ENCODE measurements around the gene UNK. TPM values are rescaled to one million over a fixed set of nuclear protein-coding genes. Genes with fewer than 3 reads are reported as not detected.

The UNK gene
- total and polyA plus RNA-seq, 2 of the 13 experiments (the other 11 are each of a cell fraction or from before 2014, with no cell fraction given) = 31.6 to 33.0 TPM

DNA sequence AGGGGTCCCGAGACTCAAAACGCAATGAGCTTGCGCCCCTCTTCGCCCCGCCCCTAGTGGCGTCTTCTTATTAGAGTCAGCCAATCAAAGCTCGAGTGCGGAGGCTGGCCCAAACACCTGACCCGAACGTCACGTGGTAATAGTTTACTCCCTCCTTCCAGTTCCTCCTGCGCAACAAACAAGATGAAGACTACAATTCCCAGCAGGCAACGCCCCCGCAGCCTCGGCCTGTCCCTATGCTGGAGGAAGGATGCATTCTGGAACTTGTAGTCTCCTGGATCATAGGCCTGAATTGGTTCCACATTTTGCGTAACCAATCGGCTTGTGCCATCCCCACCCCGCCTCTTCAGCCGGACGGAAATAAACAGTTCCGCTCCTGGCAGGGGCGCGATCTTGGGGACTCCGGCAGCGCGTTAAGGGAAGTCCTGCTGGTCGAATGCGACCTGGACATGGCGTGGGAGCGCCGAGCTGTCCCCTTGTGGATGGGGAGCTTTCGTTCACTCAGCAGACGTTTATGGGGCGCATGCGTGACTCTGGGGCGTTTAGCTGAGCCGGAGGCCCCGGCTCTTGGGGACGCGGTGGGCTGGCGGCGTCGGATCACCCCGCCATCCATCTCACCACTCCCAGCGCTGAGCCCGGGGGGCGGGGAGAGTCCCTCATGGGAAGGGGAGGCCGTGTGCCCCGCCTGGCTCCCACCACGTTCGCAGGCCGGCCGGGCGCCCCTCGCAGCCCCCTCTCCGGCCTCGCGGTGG is 70.9 kb downstream of the UNK start, which contains the start of gene WBP2 (continued):
- no peak for TF ChIP-seq ZMAT5 (CRISPR knock-in tag; IDR thresholded peaks at IDR 0.05; ENCODE audit: borderline replicate concordance, low read depth)
- TF ChIP-seq FIP1L1 (IDR thresholded peaks at IDR 0.05; ENCODE audit: borderline replicate concordance, insufficient read depth, low read depth, low read length) = no peak
- no peak for TF ChIP-seq ZNF7 (CRISPR knock-in tag; IDR thresholded peaks at IDR 0.05)
- 0 out of 2 replicates have a peak, but pooled peaks have one; percentile 41 for TF ChIP-seq U2AF2 (IDR thresholded peaks at IDR 0.05; ENCODE audit: low read depth, low read length)
- no peak for TF ChIP-seq ATRX (CRISPR knock-in tag; IDR thresholded peaks at IDR 0.05; ENCODE audit: borderline replicate concordance)
- 0 out of 2 replicates have a peak, but pooled peaks have one; percentile 67 for TF ChIP-seq ZNF589 (CRISPR knock-in tag; conservative IDR thresholded peaks at IDR 0.05)
- TF ChIP-seq, protein P1, sequence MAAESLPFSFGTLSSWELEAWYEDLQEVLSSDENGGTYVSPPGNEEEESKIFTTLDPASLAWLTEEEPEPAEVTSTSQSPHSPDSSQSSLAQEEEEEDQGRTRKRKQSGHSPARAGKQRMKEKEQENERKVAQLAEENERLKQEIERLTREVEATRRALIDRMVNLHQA (CRISPR knock-in tag; IDR thresholded peaks at IDR 0.05) = no peak
- TF ChIP-seq, protein P2, sequence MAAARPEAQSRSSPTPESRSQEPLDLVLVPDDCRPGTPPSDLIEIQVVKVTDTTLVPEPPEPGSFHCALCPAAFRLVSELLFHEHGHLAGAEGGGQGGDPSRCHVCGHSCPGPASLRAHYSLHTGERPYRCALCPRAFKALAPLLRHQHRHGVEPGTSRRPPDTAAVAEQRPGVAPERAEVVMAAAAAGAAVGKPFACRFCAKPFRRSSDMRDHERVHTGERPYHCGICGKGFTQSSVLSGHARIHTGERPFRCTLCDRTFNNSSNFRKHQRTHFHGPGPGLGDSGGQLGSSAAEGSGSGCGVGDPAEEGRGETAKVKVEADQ (CRISPR knock-in tag; IDR thresholded peaks at IDR 0.05; ENCODE audit: borderline replicate concordance) = no peak; the same call in 1 of the 2 replicates
- TF ChIP-seq AHDC1 (CRISPR knock-in tag; IDR thresholded peaks at IDR 0.05; ENCODE audit: borderline replicate concordance) = peak; percentile 63; the same call in 1 of the 2 replicates
- 0 out of 2 replicates have a peak, but pooled peaks have one; percentile 78 for TF ChIP-seq WIZ (CRISPR knock-in tag; IDR thresholded peaks at IDR 0.05)
- no peak for TF ChIP-seq SRSF4 (IDR thresholded peaks at IDR 0.05; ENCODE audit: low read depth, low read length, poor library complexity, severe bottlenecking)
- TF ChIP-seq ZNF343 (CRISPR knock-in tag; IDR thresholded peaks at IDR 0.05) = 0 out of 2 replicates have a peak, but pooled peaks have one; percentile 27
- peak; percentile 60 for TF ChIP-seq HOXA3 (CRISPR knock-in tag; IDR thresholded peaks at IDR 0.05)
- TF ChIP-seq, protein P3, sequence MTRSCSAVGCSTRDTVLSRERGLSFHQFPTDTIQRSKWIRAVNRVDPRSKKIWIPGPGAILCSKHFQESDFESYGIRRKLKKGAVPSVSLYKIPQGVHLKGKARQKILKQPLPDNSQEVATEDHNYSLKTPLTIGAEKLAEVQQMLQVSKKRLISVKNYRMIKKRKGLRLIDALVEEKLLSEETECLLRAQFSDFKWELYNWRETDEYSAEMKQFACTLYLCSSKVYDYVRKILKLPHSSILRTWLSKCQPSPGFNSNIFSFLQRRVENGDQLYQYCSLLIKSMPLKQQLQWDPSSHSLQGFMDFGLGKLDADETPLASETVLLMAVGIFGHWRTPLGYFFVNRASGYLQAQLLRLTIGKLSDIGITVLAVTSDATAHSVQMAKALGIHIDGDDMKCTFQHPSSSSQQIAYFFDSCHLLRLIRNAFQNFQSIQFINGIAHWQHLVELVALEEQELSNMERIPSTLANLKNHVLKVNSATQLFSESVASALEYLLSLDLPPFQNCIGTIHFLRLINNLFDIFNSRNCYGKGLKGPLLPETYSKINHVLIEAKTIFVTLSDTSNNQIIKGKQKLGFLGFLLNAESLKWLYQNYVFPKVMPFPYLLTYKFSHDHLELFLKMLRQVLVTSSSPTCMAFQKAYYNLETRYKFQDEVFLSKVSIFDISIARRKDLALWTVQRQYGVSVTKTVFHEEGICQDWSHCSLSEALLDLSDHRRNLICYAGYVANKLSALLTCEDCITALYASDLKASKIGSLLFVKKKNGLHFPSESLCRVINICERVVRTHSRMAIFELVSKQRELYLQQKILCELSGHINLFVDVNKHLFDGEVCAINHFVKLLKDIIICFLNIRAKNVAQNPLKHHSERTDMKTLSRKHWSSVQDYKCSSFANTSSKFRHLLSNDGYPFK (CRISPR knock-in tag; IDR thresholded peaks at IDR 0.05; ENCODE audit: borderline replicate concordance) = peak; percentile 88
- no peak for TF ChIP-seq CCAR2 (optimal IDR thresholded peaks at IDR 0.05; ENCODE audit: low read depth, low read length)
- TF ChIP-seq NR1H2 (CRISPR knock-in tag; IDR thresholded peaks at IDR 0.05; ENCODE audit: borderline replicate concordance, low read depth) = peak; percentile 79; the same call in 1 of the 2 replicates
- TF ChIP-seq ZFP62 (CRISPR knock-in tag; IDR thresholded peaks at IDR 0.05) = peak; percentile 98; the same call in 1 of the 2 replicates
- peak; percentile 92 for TF ChIP-seq ZNF160 (CRISPR knock-in tag; IDR thresholded peaks at IDR 0.05)

Measured in HepG2 (cell line).